ENCODE data around the gene KIAA0232.
"Not testable (repeated sequence)": the region's sequence is repeated elsewhere in the genome, so short reads cannot be mapped to it uniquely, and the experiment has no call there.

The KIAA0232 gene

GRCh38 chr4:6909970-6910339, 127.4 kb downstream of the KIAA0232 start:
- peak overlapping the region; percentile 78 for H3K4me3 ChIP-seq
- no peak for DNase-seq (ENCODE audit: low spot score)
- peak overlapping the region; percentile 49 to 92 for H3K27ac ChIP-seq
- no peak for TF ChIP-seq CTCF (IDR thresholded peaks at IDR 0.05)

GRCh38 chr4:6910340-6910959, 127.9 kb downstream of the KIAA0232 start:
- no peak for TF ChIP-seq CTCF (IDR thresholded peaks at IDR 0.05)
- Histone ChIP-seq H3K4me3 (peak overlapping the region; percentile 78), H3K27ac (peak overlapping the region; percentile 49 to 92)
- DNase-seq (ENCODE audit: low spot score): no peak

GRCh38 chr4:6910960-6911874, 128.7 kb downstream of the KIAA0232 start:
- no peak for DNase-seq (ENCODE audit: low spot score)
- H3K4me3 ChIP-seq: peak overlapping the region; percentile 78
- no peak for TF ChIP-seq CTCF (IDR thresholded peaks at IDR 0.05)
- H3K27ac ChIP-seq: peak overlapping the region in 1 of 2 donors; percentile 92

GRCh38 chr4:6911917-6912316, 129.4 kb downstream of the KIAA0232 start:
- Histone ChIP-seq H3K4me3 (peak overlapping the region; percentile 78), H3K27ac (peak overlapping the region in 1 of 2 donors; percentile 56)
- not testable (repeated sequence) for DNase-seq (ENCODE audit: low spot score)

GRCh38 chr4:6912441-6912840, 129.9 kb downstream of the KIAA0232 start:
- no peak for TF ChIP-seq CTCF (IDR thresholded peaks at IDR 0.05)
- H3K27ac ChIP-seq: peak overlapping the region in 1 of 2 donors; percentile 49
- DNase-seq (ENCODE audit: low spot score): no peak

GRCh38 chr4:6913350-6913905, 130.9 kb downstream of the KIAA0232 start:
- no peak overlapping the region for H3K27ac ChIP-seq
- DNase-seq (ENCODE audit: low spot score): no peak
- no peak for TF ChIP-seq CTCF (IDR thresholded peaks at IDR 0.05)
- no peak overlapping the region for H3K4me3 ChIP-seq

More at GRCh38 chr4:6912441-6912840, 129.9 kb downstream of the KIAA0232 start:
- H3K4me3 ChIP-seq: peak overlapping the region; percentile 35

GRCh38 chr4:6914448-6914847, 131.9 kb downstream of the KIAA0232 start:
- no peak for DNase-seq (ENCODE audit: low spot score)
- no peak for TF ChIP-seq CTCF (IDR thresholded peaks at IDR 0.05)
- H3K4me3 ChIP-seq: no peak overlapping the region
- H3K27ac ChIP-seq: peak overlapping the region in 1 of 2 donors; percentile 52
